LNCaP clone FGC (cell line): ENCODE data around the gene KLHDC7B.

ENCODE experiments used
- DNase-seq: peaks from one replicate; pipeline ENCODE4 v3.0.0-alpha.2; 2011; ENCODE audit warnings: low read depth
- H3K4me3 ChIP-seq: 2 replicates; pipeline ENCODE4 v1.5.1; 2011; ENCODE audit warnings: mild to moderate bottlenecking, low read depth, low read length, control low read depth
- CTCF ChIP-seq: IDR thresholded peaks from 2 replicates; pipeline ENCODE4 v1.5.1; 2012; ENCODE audit warnings: mild to moderate bottlenecking; ENCODE audit not compliant: control insufficient read depth, insufficient read depth; ENCODE audit errors: extremely low read depth

Gene KLHDC7B

GRCh38 chr22:50545522-50546325 lies at the start of gene KLHDC7B:
KLHDC7B (plus strand) TSS chr22:50545899; CDS start chr22:50546244, 345 bp downstream.
- H3K4me3 ChIP-seq = no peak within 1 kb of the TSS
- DNase-seq = no peak
- no peak for TF ChIP-seq CTCF

DNA sequence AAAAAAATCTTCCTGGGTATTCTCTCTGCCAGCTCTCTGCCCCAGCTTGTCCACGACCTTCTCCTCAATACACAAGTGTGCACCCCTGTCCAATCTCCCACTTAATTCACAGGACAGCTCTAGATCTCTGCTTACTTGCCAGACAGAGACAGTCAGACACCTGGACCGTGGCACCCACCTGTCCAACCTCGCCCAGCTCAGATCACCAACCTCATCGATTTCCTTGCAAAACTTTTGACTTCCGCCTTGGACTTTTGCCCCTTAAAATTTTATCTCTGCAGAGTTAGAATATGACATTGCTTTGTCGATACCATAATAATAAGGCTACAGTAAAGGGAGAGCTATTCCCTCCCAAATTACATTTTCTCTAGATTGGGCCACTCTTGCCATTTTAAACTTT lies 48.6 kb upstream of the KLHDC7B start:
- TF ChIP-seq CTCF = no peak
- no peak for DNase-seq

GRCh38 chr22:50498322-50498890 lies 47.3 kb upstream of the KLHDC7B start:
- no peak overlapping the region for H3K4me3 ChIP-seq
- no peak for DNase-seq
- peak; percentile 59 for TF ChIP-seq CTCF

More for the DNA sequence above, 48.6 kb upstream of the KLHDC7B start:
- no peak overlapping the region for H3K4me3 ChIP-seq

- DNase-seq = no peak
- TF ChIP-seq CTCF = no peak
- no peak overlapping the region for H3K4me3 ChIP-seq
Measured at GRCh38 chr22:50500452-50500851, 45.2 kb upstream of the KLHDC7B start.

DNA sequence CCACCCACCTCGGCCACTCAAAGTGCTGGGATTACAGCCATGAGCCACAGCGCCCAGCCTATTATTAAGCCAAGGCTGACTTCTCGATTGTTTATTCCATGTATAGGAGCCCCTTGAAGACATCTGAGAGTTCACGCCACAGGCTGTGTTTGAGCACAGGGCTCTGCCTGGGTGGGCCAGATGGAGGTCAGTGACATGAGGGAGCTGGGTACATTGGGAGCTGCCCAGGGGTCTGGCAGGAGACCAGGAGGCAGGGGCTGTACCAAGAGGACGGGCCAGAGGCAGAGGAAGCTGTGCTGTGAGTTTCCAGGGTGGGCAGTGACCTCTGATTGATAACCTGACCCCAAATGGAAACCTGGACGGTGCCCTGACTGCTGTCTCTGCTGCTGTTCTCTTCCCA lies 43.6 kb upstream of the KLHDC7B start:
- no peak for TF ChIP-seq CTCF
- DNase-seq = no peak

GRCh38 chr22:50502628-50503474 lies 42.8 kb upstream of the KLHDC7B start:
- no peak overlapping the region for H3K4me3 ChIP-seq
- DNase-seq = no peak

More for the DNA sequence above, 43.6 kb upstream of the KLHDC7B start:
- H3K4me3 ChIP-seq = no peak overlapping the region

More at GRCh38 chr22:50502628-50503474, 42.8 kb upstream of the KLHDC7B start:
- TF ChIP-seq CTCF = no peak
